Renal cortical epithelial cell (primary cell): ENCODE measurements around the gene ACTN4. TPM values are rescaled to one million over a fixed set of nuclear protein-coding genes. Genes with fewer than 3 reads are reported as not detected.

Source experiments
- DNase-seq: peaks from one replicate; pipeline ENCODE4 v3.0.0-alpha.2; 2011; ENCODE audit warnings: low read depth
- total RNA-seq: library from RNA; depleted of rRNA; stranded (reverse); fragments of >200 nt; gene quantifications from 2 replicates; pipeline ENCODE4 v1.2.3, GENCODE V29; 2014

The ACTN4 gene
- total RNA-seq, 1 donor from 2014 or later: 1,377 TPM

DNA sequence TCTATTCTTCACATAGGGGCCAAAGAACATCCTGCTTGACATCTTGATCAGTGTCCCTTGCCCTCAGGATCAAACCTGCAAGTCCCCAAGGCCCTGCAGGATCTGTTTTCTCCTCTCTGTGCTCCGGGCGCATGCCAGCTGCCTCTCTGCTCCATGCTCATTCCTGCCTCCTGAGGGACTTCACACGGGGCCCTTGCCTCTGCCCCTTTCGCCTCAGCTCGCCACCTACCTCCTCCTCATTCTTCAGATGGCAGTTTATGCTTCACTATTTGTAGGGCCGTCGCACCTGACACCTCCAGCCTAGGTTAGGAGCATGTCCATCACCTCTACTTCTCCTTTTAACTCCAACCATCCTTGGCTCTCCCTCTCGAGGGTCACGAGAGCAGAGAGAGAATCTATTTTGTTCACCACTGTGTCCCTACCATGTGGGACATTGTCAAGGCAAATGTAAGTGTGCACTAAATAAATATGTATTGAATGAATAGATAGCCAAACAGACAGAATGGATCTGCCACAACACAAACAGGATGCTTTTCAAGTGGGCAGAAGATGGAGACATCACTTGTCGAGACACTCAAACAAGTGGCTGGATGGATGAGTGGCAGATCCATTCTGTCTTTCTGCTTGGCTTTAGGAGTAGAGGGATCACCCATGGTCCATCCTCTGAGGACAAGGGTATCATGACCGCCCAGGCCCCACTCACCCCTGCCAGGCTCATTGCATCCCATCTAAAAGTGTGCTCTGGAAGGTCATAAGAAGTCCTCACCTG lies 29.6 kb downstream of the ACTN4 start:
- DNase-seq: no peak

DNA sequence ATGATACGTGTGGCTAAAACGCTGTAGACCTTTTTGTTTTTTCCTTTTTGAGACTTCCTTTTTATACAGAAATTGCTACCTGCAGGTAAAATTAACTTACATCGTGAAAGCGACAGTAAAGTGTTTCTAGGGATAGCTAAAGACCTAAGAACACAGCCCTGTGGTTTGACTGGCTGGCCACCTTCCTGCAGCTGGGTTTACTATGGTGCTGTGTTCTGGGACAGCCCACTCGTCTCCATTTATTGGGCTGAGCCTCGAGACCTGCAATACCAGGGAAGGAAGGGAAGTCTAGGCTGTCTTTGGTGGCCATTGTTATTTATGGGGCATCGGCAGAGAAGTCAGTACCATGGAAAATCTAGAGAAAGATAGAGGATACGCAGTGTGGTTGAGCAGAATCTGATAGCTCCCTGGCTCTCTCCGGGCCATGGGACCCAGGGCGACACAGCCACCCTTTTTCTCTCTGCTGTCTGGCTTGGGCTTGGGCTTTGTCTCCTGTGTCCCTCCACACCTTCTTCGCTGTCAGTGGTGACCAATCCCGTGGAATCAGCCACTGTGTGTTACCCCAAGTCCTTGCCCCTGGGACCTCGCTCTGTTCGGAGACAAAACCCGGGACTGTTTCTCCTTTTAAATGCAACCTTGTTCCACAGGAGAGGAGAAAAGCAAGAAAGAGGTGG lies 30.9 kb downstream of the ACTN4 start:
- DNase-seq: no peak

DNA sequence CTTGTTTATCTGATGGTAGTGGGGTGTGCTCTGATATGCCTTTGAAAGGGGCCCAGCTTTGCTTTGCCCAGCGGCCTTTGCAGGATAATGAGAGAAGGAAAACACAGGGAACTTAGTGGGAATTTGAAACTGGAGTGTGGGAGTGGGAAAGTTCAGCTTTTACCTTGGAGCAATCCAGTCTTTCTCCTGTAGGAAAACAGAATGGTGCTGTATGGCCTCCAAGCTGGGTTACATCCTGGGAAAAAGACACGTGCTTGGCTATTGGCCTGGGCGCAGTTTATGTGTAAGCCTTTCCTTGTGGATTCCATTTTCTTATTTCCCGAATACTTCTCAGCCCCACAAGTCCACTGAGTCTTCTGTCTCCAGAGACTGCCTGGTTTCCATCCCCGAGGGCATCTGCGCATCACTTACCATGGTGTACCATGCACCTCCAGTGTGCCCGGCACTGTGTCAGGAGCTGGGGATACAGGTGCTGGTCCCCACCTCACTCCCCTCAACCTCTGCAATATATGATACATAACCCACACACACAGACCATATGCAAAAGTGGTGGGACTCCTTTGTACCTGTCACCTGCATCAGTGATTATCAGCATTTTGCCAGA lies 31.5 kb downstream of the ACTN4 start:
- no peak for DNase-seq

DNA sequence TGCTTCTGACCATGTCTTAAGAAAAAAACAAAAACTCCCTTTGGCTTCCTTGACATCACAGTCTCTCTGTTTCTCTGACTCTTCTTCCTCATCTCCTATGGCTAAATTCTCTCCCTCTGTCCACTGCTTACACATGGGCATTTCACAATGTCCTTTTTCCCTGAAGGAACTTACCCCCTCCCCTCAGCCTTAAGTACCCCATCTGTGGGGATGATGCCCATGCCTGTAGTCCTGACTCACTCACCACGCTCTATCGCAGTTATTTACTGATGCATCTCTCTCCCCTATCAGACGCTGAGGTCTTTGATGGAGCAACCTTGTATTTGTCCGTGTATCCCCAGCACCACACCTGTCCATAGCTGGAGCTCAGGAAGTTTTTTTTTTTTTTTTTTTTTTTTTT lies 32.4 kb downstream of the ACTN4 start:
- peak; percentile 88 for DNase-seq

DNA sequence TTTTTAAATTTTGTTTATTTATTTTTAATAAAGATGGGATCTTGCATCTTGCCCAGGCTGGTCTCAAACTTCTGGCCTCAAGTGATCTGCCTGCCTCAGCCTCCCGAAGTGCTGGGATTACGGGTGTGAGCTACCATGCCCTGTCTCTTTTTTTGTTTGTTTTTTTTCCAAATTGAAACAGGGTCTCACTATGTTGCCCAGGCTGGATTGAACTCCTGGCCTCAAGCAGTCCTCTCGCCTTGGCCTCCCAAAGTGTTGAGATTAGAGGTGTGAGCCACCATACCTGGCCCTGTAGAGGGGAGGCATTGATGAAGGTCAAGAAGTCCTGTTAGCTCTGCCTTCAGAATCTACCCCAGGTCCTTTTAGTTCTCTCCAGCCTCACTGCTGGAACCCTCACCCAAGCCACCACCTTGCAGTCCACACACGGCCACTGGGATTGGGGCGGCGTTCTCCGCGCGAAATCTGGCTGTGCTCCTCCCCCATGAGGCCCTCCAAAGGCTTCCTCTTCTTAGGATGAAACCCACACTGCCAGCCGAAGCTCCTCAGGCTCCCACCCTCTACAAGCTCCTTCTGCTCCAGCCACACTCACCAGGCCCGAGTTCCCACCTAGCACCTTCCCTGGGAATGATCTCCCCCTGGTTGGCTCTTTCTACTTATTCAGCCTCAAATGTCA lies 34.9 kb downstream of the ACTN4 start:
- DNase-seq: no peak

DNA sequence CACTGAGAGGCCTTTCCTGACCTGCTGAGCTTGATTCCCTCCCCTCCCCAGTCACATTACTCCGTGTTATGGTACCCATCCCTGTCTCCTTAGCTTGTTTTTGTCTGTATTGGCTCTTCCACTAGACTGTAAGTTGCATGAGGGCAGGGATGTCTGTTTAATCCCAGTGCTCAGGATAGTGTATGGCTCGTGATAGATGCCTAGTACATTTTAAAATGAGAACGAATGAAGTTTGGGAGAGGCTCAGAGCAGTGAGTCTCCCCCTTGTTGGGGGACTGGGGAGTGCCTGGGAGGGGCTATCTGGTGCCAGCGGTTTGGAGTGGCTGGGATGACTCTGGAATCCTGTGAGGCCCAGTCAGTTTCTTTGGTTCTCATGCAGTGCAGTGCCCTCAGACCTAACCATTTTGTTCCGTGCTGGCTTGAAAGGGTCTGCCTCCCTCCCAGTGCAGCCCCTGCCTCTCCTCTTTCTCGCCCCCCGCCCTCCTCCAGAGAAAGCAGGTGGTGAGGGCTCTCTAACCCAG lies 35.5 kb downstream of the ACTN4 start:
- DNase-seq: no peak

DNA sequence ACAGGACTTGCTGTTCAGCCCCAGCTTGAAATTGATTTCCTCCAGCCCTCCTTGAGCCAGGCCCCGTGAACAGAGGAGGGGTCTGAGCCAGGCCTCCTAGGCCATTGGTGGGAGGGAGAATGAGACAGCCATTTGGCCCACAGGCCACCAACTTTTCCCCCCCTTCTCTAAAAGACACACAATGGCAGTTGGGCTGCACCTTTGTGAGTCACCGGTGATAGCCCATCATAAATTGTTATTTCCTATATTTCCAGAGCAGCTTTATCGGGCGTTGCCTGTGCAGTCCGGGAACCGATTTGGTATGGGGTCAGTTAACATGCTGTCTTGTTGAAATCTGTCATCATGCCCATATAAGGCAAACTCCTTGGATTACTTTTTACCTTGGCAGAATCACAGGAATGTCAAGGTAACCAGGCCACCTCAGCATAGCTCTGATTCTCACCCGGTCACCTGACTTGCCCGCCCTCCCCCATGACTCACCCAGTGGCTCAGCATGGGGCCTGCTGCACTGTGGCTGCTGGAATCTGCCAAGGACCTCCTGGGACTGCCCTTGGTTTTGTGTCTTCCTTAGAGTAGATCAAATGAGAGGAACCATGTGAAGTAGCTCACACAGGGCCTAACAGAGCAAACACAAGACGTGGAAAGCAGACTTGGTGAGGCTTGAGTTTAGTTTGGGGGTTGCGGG lies 36.1 kb downstream of the ACTN4 start:
- DNase-seq: peak; percentile 100

DNA sequence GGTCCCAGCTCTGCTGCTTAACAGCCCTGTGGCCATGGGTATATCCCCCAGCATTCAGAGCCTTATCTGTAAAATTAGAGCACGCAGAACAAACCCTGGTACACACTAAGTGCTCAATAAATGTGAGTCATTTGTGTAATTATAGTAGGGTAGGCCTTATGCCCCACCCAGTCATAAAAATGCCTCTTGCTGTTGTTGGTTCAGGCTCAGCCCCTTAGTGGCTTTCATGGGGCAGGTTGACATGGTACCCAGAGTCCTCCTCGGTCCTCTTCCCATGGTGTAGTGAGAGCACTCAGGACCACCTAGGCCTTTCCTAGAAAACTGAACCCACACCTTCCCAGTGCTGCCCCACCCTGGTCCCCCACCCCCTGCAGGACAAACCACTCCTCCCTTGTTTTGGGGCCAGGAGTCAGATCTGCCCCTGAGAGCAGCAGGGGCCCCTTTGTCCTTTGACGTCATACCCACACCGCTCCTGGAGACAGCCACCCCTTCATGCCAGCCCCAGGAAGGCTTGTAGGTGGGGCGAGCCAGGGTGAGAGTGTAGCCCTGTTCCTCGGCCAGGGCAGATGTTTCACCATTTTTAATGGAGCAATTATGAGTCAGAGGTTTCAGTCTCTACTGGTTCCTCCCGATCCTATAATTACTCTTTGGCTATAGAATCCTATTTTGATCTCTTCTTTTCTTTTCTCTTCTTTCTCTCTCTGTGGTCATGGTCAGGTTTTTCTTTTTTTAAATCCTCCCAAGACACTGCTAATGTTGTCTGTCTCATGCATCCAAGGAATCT lies 36.8 kb downstream of the ACTN4 start:
- peak; percentile 94 for DNase-seq

DNA sequence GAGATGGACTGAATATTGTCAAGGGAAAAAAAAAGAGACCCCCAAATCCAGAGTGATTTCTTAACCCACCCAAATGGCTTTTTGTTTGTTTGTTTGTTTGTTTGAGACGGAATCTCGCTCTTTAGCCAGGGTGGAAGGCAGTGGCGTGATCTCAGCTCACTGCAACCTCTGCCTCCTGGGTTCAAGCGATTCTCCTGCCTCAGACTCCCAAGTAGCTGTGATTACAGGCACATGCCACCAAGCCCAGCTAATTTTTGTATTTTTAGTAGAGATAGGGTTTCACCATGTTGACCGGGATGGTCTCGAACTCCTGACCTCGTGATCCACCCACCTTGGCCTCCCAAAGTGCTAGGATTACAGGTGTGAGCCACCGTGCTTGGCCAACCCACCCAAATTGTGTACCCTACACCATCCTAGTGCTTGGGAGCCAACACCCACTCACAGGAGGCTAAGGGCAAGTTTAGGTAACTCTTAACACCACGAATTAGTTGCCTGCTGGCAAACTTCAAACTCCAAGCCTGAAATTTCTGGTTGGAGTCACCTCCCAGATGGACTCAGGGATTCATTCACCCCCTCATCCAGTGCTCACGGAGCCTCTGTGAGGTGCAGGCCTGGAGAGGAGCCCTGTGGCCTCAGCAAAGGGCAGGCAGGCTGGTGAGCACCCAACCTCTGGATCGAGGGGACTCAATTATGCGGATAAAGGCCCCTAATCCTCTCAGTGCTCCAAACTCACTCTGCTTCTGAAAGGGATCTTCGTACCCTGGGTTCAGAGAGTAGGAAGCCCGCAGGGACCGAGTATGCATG lies 37.6 kb downstream of the ACTN4 start:
- no peak for DNase-seq

DNA sequence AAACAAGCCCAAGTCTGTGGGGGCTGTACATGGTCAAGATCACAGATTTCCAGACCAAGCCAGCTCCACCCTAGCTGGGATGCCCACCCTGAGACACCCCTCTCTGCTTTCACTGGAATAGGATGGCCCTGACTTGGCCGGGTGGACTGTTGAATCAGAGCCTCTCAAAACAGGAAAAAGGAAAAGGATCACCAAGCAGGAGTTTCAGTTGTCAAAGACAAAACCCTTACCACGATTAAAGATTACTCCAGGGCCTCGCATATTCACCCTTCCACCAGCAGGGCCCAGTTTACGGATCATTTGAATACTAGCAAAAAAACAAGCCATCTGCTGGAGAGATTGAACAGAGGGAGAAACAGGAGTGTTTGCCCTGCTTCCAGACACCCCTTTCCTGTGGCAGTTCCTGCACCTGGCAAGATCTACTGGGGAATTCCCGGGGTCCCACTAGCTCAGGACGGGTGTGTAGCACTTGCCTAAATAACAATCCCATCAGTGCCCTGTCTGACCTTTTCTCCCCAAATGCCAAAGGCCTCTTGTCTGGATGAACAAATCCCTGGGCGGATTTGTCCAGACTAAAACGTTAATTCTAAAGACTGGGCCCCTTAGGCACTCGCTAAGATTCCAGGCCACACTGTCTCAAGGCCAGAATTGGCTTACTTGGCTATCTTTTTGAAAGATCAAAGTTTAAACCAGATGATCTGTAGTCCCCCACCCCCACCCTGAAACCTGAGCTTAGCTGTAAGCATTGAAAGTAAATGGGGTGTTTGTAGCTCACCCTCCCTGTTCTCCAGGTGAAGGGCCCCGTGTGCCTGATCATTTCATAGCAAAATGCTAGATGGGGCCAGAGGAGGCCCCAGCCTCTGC lies 38.4 kb downstream of the ACTN4 start:
- DNase-seq: peak; percentile 85

DNA sequence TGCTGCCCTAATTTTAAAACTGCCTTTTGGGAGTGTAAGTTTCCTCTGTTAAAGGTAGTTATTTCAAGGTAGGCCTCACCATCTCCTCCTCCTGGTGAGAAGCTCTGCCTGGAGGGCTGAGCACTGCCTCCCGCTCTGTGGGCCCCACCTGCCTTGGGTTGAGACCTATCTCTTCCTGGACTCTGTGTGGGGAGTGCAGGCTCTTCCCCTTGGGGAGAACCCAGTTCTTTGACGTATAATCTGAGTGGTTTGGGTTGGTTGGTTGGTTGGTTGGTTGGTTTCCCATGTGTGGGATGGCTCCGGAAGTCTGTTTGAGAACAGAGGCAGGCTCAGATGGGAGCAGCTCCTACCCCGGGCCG lies 39.1 kb downstream of the ACTN4 start:
- DNase-seq: no peak

DNA sequence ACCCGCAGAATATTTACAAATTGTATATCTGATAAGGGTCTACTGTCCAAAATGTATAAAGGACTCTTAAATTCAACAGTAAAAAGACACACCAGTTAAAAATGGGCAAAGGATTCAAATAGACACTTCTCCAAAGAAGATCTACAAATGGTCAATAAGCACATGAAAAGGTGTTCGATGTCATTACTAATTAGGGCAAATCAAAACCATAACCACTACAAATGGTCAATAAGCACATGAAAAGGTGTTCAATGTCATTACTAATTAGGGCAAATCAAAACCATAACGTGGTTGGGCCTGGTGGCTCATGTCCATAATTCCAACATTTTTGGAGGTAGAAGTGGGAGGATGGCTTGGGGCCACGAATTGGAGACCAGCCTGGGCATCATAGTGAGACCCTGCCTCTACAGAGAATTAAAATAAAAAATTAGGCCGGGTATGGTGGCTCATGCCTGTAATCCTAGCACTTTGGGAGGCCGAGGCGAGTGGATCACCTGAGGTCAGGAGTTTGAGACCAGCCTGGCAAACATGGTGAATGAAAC lies 40.5 kb downstream of the ACTN4 start:
- DNase-seq: no peak

DNA sequence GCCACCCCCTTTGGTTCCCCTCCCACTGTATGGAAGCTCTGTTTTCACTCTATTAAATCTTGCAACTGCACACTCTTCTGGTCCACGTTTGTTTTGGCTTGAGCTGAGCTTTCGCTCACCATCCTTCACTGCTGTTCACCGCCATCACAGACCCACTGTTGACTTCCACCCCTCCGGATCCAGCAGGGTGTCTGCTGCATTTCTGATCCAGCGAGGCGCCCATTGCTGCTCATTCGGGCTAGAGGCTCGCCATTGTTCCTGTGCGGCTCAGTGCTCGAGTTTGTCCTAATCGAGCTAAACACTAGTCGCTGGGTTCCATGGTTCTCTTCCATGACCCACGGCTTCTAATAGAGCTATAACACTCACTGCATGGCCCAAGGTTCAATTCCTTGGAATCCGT lies 42.7 kb downstream of the ACTN4 start:
- DNase-seq: no peak

DNA sequence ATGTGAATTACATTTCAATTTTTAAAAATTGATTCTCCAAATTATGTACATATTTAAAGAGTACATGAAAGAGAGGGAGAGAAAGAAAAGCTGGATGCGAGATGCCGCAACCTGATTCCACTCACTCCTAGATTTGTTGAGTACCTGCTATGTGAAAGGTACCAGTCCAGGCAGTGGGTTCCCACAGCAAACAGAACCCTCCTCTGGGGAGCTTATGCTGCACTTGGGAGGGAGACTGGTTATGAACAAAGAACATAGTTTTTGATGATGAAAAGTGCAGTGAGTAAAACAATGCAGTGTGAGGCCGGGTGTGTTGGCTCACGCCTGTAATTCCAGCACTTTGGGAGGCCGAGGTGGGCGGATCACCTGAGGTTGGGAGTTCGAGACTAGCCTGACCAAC lies 43.4 kb downstream of the ACTN4 start:
- DNase-seq: no peak

DNA sequence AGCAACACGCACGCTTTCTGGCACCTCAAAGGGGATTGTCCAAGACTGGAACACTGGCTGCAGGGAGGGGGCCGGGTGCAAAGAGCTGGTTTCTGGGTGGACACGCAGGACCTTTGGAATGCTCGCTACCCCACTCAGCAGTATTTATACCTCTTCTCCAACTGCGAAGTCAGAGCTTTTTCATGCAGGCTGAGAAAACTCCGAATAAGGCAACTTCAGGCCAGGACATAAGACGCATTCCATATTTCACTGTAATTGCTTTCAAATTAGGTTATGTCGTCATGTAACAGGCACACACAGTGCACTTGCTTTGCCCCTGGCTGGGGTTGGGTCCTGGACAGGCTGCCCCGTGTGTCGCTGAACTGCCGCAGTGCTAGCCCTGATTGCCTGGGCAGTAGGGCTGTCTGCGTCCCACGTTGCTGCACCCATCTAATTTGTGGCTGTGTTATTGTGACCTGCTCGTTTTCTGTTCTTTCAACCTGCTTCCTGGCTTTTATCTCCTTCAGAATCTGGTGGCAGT lies 44.5 kb downstream of the ACTN4 start:
- peak; percentile 94 for DNase-seq

DNA sequence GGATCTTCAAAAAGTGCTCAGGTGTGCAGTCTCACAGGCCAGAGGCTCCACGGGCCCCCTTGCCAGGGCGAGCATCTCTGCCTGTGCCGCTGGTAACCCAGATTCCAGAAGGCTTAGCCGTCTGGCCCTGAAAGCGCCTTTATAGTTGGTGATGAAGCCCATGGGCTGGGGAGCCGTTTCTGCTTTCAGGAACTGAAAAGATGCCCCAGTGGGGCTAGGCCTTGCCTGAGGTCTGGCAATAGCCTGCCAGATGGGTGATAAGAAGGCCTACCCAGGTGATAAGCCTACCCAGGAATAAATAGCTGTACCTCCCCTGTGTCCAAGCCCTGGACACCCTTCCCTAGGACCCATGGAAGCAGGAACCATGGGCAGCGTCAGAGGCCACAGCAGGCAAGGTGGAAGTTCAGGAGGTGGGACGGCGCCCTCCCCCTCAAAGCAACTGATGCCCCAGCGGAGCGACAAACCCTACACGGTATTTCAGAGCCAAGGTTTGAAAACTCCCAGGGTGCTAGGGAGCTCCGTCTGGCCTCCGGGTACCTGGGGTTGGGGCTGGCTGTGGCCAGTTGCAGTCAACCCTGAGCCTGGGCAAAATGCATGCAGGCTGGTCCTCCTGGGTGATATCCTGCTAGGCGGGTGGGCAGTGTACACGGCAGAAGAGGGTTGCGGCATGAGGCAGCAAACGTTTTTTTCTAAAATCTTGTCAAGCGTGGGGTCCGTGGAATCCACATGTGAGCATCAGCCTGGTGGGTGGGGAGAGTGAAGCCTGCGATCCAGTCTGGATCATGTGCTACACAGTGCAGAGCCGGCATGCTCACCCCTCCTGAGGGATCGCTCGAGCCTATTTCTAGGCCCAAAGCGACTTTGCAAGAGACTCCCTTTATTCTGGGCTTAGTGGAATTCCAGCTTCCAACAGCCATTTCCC lies 45.3 kb downstream of the ACTN4 start:
- DNase-seq: no peak

DNA sequence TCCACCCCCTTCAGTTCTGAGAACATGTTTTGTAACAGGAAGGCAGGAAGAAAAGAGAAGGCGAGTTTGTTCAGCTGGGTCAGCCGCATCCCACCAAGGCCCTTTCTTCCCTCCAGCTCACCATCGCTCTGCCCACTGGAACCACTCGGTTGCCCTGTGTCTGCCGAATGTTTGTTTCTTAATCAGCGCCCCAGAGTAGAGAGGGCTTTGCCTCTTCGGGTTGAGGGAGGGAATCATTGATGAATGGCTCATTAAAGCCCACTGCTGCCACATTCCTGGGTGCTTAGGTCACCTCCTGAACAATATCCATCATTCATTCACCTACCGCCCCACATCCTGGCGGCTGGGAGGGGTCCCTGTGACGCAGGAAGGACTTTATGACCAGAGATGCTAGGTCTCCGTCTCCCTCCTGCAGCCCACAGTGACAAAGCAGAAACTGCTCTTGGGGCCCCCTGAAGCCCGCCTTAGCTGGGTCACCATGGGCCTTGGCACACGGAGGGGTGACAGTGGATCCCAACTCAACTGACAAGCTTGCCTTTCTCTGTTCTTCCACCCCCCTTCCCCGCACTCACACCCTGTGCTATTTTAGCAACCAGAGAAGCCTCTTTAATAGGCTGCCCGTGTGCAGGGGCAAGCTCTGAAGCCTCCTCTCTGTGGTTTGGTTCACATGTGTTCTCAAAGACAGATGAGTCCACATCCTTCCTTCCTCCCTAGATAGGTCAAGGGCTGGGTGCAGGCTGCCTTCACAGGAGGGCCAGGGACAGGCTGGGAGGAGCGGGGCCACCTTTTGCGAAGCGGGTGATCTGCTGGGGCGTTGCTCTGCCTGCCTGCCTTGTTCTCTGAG lies 46.2 kb downstream of the ACTN4 start:
- DNase-seq: peak; percentile 97
